ENCODE data around the gene PRDM16.

DNA sequence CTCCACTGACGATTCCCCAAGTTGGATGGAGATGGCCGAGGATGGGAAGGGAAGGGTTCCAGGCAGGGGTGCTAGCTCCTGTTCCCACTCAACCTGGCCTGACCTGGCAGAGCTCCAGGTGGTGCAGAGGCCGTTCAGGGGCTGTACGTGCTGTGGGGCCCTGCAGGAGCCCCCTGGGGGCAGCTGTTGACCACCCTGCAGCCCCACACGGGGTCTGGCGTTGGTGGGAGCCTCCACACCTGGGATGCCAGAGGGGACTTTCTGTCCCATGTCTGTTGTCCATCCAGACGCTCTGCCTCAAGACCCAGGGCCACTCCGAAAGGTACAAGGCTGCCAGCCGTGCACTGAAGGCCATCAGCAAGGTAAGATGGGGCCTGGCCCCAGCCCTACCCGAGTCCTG is 405.4 kb downstream of the PRDM16 start:
- TF ChIP-seq ZNF274 (IDR thresholded peaks at IDR 0.05; ENCODE audit: low read depth, low read length) (no peak), YY1 (IDR thresholded peaks at IDR 0.05; ENCODE audit: insufficient read depth, insufficient read length) (no peak)
